ENCODE measurements around the gene TMEM131.

GRCh38 chr2:97706708-97707345 lies 288.9 kb downstream of the TMEM131 start:
- TF ChIP-seq POLR2A (IDR thresholded peaks at IDR 0.05) (no peak), CTCF (IDR thresholded peaks at IDR 0.05) (no peak)

All from vagina (tissue), 2 donors.